LHCN-M2 (cell line): ENCODE measurements around the gene NAA20. TPM values are rescaled to one million over a fixed set of nuclear protein-coding genes. Genes with fewer than 3 reads are reported as not detected.
A peak's percentile ranks its signal among the peaks of the same experiment; 100 is the strongest.

ENCODE experiments used
- DNase-seq: peaks from one replicate; pipeline ENCODE4 v3.0.0-alpha.2; 2012; ENCODE audit warnings: low read depth
- polyA plus RNA-seq: library from polyadenylated mRNA; unstranded; fragments of >200 nt; gene quantifications from one replicate; pipeline ENCODE4 v1.2.1, GENCODE V29; 2012; ENCODE audit warnings: missing spikeins
- total RNA-seq: library from RNA; depleted of rRNA; stranded (reverse); fragments of >200 nt; gene quantifications from 2 replicates; pipeline ENCODE4 v1.2.3, GENCODE V29; 2014; rRNA removed

NAA20 gene
- total RNA-seq: 39.1 and 59.8 TPM in 2 replicates
- polyA plus RNA-seq: 56.3 TPM

- peak; percentile 87 for DNase-seq
Observed at GRCh38 chr20:20017001-20017843, at the start of gene NAA20. Gene NAA20, plus strand, starts transcription at chr20:20017362. Its CDS starts 35 bp downstream, at chr20:20017397.

DNA sequence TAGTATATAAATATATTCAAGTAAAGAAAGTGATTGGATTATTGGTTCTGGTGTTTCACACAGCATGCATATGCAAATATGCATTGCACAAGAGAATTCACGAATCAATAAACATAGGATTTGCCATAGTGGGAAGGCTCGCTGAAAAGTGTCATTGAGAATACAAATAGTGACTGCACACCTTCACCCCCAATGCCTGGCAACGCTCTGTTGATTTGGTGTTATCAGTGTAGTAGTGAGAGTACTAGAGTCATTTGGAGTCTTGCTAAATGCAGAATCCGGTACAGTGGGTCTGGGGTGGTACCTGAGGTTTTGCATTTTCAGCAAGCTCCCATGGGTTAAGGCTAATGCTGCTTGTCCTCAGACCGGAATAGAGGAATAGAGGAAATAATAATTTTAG lies 49.7 kb upstream of the NAA20 start:
- no peak for DNase-seq

GRCh38 chr20:19968028-19968427 lies 49.1 kb upstream of the NAA20 start:
- DNase-seq: no peak

- no peak for DNase-seq
Observed at GRCh38 chr20:19968466-19969073, 48.6 kb upstream of the NAA20 start.

- no peak for DNase-seq
Observed at GRCh38 chr20:19969106-19969505, 48.1 kb upstream of the NAA20 start.

DNA sequence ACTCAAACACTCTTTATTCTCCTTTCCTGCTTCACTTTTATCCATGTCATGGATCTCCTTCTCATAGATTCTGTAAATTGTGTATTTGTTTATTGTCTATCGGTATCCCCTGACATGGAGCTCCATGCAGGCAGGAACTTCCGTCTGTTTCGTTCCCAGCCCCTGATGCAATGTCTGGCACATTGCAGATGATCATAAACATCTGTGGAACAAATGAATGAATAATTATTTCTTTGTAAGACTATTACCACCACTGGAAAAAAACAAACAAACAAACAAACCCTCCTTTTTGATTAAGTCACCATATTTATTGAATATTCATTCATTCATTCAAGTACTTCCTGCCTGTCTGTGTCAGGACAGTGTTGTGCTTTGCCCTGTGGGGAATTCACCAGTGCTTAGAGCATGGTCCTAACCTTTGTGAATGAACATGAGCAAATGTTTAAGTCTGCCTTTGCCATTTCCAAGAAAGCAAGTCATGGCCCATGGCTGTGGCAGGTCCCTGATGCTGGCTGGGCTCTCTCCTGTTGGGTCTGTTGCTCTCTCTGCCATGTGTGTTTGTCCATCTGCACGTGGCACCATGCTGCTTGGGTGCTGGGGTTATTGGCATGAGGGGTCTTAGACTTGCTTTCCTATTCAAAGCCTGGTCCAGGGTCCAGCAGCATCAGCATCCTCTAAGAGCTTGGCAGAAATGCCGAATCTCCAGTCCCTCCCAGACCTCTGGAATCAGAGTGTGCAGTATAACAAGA lies 47.5 kb upstream of the NAA20 start:
- no peak for DNase-seq

GRCh38 chr20:19970256-19970765 lies 46.9 kb upstream of the NAA20 start:
- DNase-seq: no peak

GRCh38 chr20:19971116-19971515 lies 46.0 kb upstream of the NAA20 start:
- DNase-seq: no peak

GRCh38 chr20:19973961-19974629 lies 43.1 kb upstream of the NAA20 start:
- peak; percentile 92 for DNase-seq

DNA sequence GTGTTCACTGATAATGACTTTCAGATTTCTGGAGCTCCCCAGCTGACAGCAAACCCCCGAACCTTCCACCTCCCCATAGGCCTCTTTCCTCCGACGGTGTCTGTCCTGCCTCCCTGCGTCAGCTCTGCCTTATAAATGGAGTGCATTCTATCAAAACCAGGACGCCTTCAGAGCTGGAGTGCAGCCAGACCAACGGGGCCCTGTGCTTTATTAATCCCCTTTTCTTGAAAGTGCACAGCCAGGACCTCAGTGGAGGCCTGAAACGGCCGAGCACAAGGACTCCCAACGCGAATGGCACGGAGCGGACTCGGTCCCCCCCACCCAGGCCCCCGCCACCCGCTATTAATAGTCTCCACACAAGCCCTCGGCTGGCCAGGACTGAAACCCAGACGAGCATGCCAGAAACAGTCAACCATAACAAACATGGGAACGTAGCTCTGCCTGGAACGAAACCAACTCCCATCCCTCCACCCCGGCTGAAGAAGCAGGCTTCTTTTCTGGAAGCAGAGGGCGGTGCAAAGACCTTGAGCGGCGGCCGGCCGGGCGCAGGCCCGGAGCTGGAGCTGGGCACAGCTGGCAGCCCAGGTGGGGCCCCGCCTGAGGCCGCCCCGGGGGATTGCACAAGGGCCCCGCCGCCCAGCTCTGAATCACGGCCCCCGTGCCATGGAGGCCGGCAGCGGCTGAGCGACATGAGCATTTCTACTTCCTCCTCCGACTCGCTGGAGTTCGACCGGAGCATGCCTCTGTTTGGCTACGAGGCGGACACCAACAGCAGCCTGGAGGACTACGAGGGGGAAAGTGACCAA lies 42.3 kb upstream of the NAA20 start:
- DNase-seq: peak; percentile 81

DNA sequence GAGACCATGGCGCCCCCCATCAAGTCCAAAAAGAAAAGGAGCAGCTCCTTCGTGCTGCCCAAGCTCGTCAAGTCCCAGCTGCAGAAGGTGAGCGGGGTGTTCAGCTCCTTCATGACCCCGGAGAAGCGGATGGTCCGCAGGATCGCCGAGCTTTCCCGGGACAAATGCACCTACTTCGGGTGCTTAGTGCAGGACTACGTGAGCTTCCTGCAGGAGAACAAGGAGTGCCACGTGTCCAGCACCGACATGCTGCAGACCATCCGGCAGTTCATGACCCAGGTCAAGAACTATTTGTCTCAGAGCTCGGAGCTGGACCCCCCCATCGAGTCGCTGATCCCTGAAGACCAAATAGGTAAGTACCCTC lies 41.7 kb upstream of the NAA20 start:
- peak; percentile 41 for DNase-seq

GRCh38 chr20:19975901-19976300 lies 41.3 kb upstream of the NAA20 start:
- peak; percentile 54 for DNase-seq

DNA sequence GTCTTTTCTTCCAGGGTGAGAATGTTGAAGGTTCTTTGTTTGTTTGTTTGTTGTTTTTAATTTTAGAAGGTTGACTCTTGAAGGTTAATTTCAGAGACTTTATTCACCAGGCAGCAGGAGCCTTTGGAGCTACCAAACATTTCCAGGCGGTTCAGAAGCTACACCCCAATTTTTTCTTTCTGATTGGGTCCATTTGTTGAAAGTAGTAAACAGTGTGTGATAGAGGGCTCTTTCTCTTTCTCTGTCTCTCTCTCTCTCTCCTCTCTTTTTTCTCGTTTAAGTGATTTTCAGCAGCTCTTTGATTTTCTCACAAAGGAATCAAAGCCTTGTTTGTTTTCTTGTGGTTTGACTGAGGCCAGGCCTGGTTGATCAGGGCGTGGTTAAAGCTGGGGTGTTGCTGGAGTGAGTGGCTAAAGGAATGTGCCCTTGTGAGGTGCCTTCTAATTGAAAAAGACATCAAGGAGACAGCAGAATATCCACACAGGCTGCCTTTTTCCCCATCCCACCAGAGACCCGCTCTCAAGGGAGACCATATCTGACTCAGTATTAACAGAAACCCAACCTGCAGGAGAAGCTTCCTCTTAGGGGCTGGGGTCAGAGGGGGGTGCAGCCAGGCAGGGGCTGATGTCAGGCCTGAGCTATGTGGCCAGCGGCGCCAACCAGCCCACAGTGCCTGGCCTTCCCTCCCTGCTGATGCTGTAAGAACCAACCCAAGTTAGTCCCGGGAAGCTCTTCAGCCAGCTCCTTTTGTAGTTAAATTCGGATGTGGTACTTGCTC lies 40.4 kb upstream of the NAA20 start:
- peak; percentile 90 for DNase-seq

DNA sequence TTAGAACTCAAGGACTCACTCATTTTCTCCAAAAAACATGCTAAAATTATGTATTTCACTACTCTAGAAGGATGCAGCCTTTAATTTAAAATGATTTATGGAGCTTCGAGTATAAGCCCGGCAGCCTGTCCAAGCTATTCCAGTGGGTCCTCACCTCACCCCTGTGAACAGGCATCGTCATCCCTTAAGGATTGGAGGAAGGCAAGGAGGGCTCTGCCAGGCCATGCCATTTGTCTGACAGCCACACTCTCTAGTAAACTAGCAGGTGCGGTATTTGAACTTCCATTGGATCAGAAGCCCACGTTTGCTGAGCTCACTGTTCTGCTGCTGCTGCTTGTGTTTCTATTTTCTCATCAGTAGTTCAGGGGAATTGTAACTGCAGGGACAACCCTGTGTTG lies 39.8 kb upstream of the NAA20 start:
- peak; percentile 69 for DNase-seq

DNA sequence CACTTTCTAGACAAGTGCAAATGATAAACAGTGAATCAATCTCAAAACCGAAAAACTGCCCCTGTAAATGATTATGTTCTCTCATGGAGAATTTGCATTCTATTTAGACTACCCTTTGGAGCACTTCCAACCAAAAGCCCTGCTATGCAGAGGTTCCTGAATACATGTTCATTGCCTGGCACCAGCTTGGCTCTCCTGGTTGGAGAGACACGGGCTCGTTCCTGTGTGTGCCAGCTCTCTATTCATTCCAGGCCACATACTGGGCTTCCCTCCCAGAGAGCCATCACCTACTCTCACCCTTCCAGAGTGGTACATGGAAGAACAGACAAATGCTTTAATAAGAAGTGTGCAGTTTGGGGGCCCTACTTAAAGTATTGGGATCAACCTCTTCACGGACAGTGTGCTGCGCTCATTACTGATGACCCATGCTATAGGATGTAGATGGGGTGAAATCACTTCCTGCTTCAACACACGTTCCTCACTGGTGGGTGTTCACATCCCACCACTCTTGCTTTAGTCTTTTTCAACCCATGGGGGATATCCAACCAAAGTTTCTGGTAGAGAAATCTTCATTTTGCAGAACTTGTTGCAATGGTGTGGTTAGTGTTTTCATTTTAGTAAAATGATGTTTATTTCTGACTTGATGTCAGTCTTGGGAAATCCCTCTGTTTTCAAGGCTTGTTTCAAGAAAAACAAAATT lies 38.5 kb upstream of the NAA20 start:
- no peak for DNase-seq

GRCh38 chr20:19981031-19981451 lies 36.1 kb upstream of the NAA20 start:
- peak; percentile 76 for DNase-seq

GRCh38 chr20:19986419-19986818 lies 30.7 kb upstream of the NAA20 start:
- DNase-seq: peak; percentile 81

DNA sequence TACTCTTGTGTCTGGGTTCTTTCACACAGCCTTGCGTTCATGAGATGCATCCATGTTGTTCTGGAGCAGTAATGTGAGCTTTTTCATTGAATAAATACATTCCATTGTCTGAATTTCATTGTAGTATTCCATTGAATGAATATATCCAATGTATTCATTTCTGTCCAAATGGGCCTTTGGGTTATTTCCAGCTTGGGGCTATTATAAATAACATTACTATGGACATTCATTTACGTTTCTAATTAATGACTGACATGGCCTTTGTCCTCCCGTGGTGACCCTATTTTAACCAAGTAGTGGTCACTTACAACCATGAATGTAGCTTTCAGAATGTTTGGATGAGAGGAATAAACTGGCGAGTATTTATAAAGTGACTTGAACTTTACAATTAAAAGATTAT lies 30.1 kb upstream of the NAA20 start:
- no peak for DNase-seq

- DNase-seq: no peak
Observed at GRCh38 chr20:19990850-19991249, 26.3 kb upstream of the NAA20 start.
